Skeletal muscle satellite cell (primary cell): Measurements from ENCODE around the gene RNU1-1.
A peak's percentile ranks its signal among the peaks of the same experiment; 100 is the strongest.
"Not testable (repeated sequence)": the region's sequence is repeated elsewhere in the genome, so short reads cannot be mapped to it uniquely, and the experiment has no call there.

ENCODE experiments used
- H3K27me3 ChIP-seq: 2 replicates; pipeline ENCODE4 v1.7.0; 2013; ENCODE audit warnings: low read length; ENCODE audit not compliant: control insufficient read depth, insufficient read depth
- H3K36me3 ChIP-seq: 2 replicates; pipeline ENCODE4 v1.7.0; 2013; ENCODE audit warnings: mild to moderate bottlenecking, control low read depth, low read length; ENCODE audit not compliant: insufficient read depth
- H3K4me1 ChIP-seq: 2 replicates; pipeline ENCODE4 v1.7.0; 2013; ENCODE audit warnings: low read length; ENCODE audit not compliant: control insufficient read depth, insufficient read depth
- H3K4me2 ChIP-seq: 2 replicates; pipeline ENCODE4 v1.7.0; 2013; ENCODE audit warnings: mild to moderate bottlenecking, low read length
- H3K4me3 ChIP-seq: 2 replicates; pipeline ENCODE4 v1.7.0; 2013; ENCODE audit warnings: low read length
- H3K9ac ChIP-seq: 2 replicates; pipeline ENCODE4 v1.7.0; 2013; ENCODE audit warnings: mild to moderate bottlenecking, low read depth, low read length, moderate library complexity
- H3K9me3 ChIP-seq: replicated peaks from 2 replicates; pipeline ENCODE4 v1.7.0; 2013; ENCODE audit warnings: mild to moderate bottlenecking, control low read depth, low read length

The RNU1-1 gene

DNA sequence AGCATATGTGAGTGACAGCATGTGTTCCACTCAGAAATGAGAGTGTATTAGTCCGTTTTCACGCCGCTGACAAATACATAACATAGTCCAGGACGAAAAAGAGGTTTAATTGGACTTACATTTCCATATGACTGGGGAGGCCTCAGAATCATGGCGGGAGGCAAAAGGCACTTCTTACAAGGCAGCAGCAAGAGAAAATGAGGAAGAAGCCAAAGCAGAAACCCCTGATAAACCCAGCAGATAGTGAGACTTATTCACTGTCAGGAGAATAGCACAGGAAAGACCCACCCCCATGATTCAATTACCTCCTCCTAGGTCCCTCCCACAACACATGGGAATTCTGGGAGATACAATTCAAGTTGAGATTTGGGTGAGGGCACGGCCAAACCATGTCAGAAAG lies 23.4 kb upstream of the RNU1-1 start:
- H3K4me1 ChIP-seq, H3K4me3 ChIP-seq, H3K9ac ChIP-seq, H3K27me3 ChIP-seq, H3K4me2 ChIP-seq, H3K36me3 ChIP-seq, H3K9me3 ChIP-seq: not testable (repeated sequence)

DNA sequence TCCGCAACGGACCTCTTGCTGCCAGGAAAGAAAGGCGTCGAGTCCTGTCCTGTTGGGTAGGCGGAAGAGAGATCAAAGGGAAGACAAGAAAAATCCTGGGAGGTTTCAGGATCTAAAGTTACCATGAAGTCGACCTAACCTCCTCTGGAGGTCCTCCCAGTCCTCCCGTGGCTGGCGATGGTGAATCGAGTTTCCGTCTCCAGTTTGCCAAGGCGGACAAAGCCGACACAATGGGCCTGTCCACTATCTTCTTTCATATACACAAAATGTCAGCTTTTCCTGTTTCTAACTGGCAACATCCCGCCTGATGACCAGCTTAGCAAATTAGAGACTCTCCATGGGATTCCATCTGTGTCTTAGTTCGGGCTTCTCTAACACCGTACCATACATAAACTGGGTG lies 22.7 kb upstream of the RNU1-1 start:
- peaks cover 12% of the 10 kb centered on the region for H3K27me3 ChIP-seq
- H3K4me2 ChIP-seq, H3K4me3 ChIP-seq, H3K36me3 ChIP-seq, H3K9ac ChIP-seq, H3K9me3 ChIP-seq, H3K4me1 ChIP-seq: not testable (repeated sequence)

DNA sequence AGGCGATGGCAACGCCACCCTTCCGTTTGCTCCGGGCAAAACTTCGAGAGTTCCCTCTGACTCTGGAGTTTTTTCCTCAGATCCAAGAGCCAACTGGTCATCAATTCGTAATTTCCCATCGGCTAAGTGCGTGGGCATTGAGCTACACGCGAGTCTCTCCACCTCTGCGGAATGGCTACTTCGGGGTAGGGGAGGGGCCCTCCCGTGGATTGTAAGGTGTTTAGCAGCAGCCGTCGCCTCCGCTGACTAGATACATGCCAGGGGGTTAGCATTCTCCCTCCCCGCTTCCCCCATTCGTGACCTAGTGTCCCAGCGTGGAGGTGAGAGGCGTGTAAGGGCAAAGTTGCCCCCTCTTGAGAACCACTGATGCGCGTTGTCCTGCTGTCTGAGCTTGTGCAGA lies 21.8 kb upstream of the RNU1-1 start:
- H3K4me3 ChIP-seq: not testable (repeated sequence)

DNA sequence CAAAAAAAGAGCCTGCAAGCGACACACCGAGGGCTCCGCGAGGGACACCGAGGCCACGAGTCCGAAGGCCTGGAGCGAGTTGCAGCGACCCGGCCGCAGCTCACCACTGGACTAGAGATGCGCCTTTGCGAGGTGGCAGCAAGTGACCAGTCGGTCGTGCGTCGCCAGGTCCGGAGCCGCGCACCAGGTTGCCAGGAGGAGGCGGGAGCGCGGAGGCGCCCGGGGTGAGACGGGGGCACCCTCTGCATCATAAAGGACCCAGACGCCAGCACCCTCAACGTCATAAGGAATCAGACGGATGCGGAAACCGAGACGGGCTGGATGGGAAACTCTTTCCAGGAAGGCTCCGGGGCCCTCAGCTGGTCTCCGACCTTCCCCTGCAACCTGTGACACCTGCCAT lies 21.4 kb upstream of the RNU1-1 start:
- H3K4me3 ChIP-seq, H3K9ac ChIP-seq, H3K36me3 ChIP-seq, H3K4me2 ChIP-seq, H3K9me3 ChIP-seq, H3K4me1 ChIP-seq: not testable (repeated sequence)
- H3K27me3 ChIP-seq: peaks cover 13% of the 10 kb centered on the region

More for the DNA sequence above, 21.8 kb upstream of the RNU1-1 start:
- not testable (repeated sequence) for H3K9me3 ChIP-seq, H3K9ac ChIP-seq, H3K4me2 ChIP-seq, H3K36me3 ChIP-seq, H3K4me1 ChIP-seq
- H3K27me3 ChIP-seq: peaks cover 13% of the 10 kb centered on the region

DNA sequence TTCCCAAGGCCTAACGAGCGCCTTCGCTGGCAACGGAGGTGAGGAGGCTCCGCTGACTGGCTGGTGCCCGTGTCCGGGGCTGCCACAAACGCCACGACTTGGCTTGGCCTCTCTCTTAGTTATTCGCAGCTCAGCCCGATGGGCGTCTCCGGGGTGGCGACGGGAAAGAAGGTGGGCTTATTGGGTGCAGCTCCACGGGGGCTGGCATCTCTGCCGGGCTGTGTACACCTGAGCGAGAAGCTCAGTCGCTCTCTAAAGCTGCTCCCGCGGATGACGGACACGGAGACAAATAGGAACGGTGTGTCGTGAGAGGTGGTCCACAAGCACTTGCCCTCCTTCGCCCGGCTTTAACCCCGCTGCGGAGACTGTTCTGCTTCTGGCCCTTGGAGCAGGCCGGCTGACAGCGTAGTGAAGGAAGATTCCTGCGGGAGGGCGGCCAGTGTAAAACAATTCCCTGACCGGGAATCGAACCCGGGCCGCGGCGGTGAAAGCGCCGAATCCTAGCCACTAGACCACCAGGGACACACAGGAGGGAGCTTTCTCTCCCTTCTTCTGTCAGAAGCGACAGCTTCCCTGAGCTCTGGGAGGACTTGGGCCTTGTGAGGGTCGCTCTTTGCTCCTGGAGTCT lies 20.9 kb upstream of the RNU1-1 start:
- H3K9me3 ChIP-seq, H3K4me3 ChIP-seq, H3K4me1 ChIP-seq, H3K36me3 ChIP-seq, H3K9ac ChIP-seq: not testable (repeated sequence)
- H3K4me2 ChIP-seq: peak overlapping the region; percentile 42
- H3K27me3 ChIP-seq: peaks cover 11% of the 10 kb centered on the region

DNA sequence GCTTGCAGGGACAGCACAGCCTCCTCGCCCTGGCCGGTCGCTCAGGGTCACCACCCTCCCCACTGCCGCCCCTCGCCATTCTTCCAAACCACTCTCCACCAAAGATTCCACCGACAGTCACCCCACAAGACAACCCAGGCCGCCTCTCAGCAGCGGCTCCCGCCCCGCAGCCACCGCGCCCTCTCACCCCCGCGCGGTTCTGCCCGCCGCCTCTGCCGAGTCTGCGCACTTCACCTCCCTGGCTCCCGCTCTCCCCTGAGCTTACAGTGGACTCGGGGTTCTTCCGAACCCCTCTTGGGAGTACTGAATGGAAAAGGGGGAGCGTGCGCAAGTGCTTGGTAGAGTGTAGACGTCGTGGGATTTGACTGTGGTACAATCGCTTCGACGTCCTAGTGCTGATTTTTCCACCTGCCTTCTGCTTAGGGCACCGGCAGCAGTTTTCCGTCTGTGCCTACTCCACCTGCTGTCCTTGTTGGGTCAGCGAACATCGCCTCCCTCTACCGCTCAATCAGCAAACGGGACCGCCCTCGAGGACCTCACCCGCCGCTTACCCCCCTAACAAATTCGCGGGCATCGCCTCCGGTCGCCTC lies 20.2 kb upstream of the RNU1-1 start:
- not testable (repeated sequence) for H3K4me3 ChIP-seq, H3K9ac ChIP-seq, H3K9me3 ChIP-seq, H3K4me1 ChIP-seq, H3K36me3 ChIP-seq, H3K4me2 ChIP-seq
- peaks cover 11% of the 10 kb centered on the region for H3K27me3 ChIP-seq

DNA sequence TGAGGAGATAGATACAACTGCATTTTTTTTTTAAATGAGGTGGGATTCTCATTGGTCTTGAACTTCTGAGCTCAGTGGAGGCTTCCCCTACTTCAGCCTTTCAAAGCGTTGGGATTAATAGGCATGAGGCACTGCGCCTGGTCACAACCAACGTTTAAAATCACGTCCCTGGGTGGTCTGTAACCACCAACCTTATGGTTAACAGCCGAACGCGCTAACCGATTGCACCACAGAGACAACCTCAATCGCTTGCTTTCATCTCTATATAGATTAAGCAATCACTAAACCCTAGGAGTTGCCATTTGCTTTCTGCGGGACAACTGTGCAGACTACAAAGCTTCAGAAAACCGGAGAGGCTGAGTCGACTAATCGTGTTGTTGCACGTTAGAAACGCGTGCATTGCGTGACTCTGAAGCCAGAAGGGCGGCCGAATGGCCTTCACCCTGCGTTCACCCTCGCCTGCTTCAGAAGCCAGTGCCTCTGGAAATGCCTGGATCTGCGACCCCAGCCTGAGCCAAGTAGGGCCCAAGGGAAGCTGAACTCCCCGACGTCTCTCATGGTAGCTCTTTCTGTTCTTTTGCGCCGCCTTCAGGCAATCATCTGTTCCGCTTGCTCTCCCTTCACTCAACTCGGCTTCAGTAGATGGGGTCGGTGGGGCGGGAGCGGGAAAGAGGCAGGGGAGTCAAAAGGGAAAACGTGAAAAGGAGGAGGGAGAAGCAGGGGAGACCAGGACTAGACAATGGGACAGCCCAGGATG lies 18.3 kb upstream of the RNU1-1 start:
- not testable (repeated sequence) for H3K9ac ChIP-seq, H3K4me2 ChIP-seq, H3K9me3 ChIP-seq, H3K4me3 ChIP-seq, H3K36me3 ChIP-seq, H3K4me1 ChIP-seq
- peaks cover 11% of the 10 kb centered on the region for H3K27me3 ChIP-seq

DNA sequence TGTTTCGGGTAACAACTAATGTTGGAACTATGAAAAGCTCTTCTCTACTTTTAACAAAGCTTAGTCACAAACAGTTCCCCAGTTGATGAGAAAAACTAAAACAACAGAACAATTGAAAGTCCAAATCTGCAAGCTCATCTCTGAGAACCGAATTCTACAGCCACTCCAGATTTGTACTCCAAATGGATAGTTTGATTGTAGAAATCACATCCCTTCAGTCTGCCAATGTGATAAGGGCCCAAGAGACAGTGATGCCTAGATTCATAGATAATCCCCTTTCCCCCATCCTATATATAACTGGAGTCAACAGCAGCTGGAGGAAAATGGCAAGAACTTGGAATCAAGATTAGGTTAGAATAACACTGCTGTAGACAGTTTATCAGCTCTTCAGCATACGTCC lies 14.3 kb upstream of the RNU1-1 start:
- not testable (repeated sequence) for H3K4me1 ChIP-seq, H3K36me3 ChIP-seq, H3K4me3 ChIP-seq, H3K4me2 ChIP-seq, H3K9ac ChIP-seq, H3K9me3 ChIP-seq
- H3K27me3 ChIP-seq: peaks cover 12% of the 10 kb centered on the region

DNA sequence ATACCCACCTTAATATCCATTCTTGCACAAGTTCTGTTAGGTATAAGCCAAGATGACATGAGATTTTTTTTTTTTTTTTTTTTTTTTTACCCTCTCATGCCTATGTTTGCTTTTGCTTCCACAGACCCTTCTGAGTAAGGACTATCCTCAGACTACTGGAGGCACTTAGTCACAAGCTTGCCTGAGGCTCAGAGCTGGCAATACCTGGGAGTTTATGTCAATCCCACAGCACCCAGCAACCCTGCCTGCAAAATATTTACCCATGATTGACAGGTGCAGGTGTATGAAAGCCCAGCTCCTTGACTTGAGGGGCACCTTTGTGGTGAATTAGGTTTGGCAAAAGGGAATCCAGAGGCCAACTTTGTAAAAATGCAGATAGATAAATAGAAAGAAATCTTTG lies 11.7 kb upstream of the RNU1-1 start:
- not testable (repeated sequence) for H3K4me3 ChIP-seq, H3K4me2 ChIP-seq, H3K9ac ChIP-seq, H3K36me3 ChIP-seq, H3K9me3 ChIP-seq, H3K4me1 ChIP-seq
- peaks cover 20% of the 10 kb centered on the region for H3K27me3 ChIP-seq

DNA sequence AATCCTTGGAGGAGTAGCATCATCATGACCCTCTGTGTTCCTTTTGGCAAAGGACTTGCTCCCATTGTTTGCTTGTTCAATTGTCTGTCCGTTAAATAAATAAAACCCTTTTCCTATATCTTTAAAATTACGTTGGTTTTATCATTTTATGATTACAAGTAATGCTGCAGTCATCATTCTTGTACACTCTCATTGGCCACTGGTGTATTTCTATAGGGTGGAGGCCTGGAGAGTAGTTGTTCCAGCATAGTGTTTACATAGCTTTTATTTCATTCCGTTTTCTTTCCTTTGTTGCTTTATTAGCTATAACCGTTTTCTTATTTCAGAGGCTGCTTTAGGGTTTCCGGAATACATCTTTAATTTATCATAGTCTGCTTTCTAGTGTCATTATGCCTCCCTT lies 7.6 kb upstream of the RNU1-1 start:
- H3K4me2 ChIP-seq, H3K4me1 ChIP-seq, H3K9ac ChIP-seq, H3K9me3 ChIP-seq, H3K4me3 ChIP-seq, H3K36me3 ChIP-seq: not testable (repeated sequence)
- peaks cover 38% of the 10 kb centered on the region for H3K27me3 ChIP-seq

DNA sequence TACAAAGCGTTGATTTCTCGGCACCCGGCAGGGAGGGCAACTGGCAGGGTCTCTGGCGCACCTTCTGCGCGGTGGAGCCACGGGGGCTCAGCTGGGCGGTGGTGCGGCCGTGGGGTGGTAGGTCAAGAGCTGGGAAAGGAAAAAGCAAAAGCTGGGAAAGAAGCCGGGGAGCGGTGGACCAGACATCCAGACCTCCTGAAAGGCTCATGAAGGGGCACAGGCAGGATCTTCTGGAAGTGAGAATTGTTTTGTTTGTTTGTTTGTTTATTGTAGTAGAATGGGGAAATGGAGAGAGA lies 7.2 kb upstream of the RNU1-1 start:
- H3K27me3 ChIP-seq: peaks cover 38% of the 10 kb centered on the region
- H3K4me2 ChIP-seq: no peak overlapping the region
- no peak overlapping the region for H3K4me3 ChIP-seq
- no peak overlapping the region for H3K9ac ChIP-seq
- H3K4me1 ChIP-seq: no peaks in the 10 kb centered on the region
- no peaks in the 10 kb centered on the region for H3K36me3 ChIP-seq
- H3K9me3 ChIP-seq: no peaks in the 10 kb centered on the region
